HepG2 (cell line): ENCODE results near the gene CSNK1G1. TPM values are rescaled to one million over a fixed set of nuclear protein-coding genes. Genes with fewer than 3 reads are reported as not detected.

Source experiments
- ARID3A ChIP-seq: IDR thresholded peaks from 2 replicates; pipeline ENCODE4 v1.6.1; 2012; ENCODE audit warnings: low read depth, low read length, improper control_type of control experiment
- BHLHE40 ChIP-seq: IDR thresholded peaks from 2 replicates; pipeline ENCODE4 v1.6.1; 2011; ENCODE audit warnings: low read length, improper control_type of control experiment
- FOXJ3 ChIP-seq: sonication (generic); formaldehyde crosslinking; IDR thresholded peaks from 2 replicates; pipeline ENCODE4 v1.4.0; 2020; ENCODE audit warnings: missing genetic modification reagents, mild to moderate bottlenecking, borderline replicate concordance
- HDAC2 ChIP-seq: sonication (generic); formaldehyde crosslinking; IDR thresholded peaks from 2 replicates; pipeline ENCODE4 v1.4.0; 2020; ENCODE audit warnings: missing genetic modification reagents
- MEIS1 ChIP-seq: sonication (generic); formaldehyde crosslinking; IDR thresholded peaks from 2 replicates; pipeline ENCODE4 v1.9.0; 2021; ENCODE audit warnings: mild to moderate bottlenecking, missing genetic modification reagents, moderate library complexity, borderline replicate concordance
- NFATC3 ChIP-seq: sonication (generic); formaldehyde crosslinking; IDR thresholded peaks from 2 replicates; pipeline ENCODE4 v1.5.1; 2020; ENCODE audit warnings: mild to moderate bottlenecking, missing genetic modification reagents
- SNAPC4 ChIP-seq: sonication (generic); formaldehyde crosslinking; IDR thresholded peaks from 2 replicates; pipeline ENCODE4 v1.4.0; 2020; ENCODE audit warnings: mild to moderate bottlenecking, missing genetic modification reagents
- SOX13 ChIP-seq, 3 experiments: fragments of 450-650 bp in 1 of 3; sonication (generic) in 1 of 3; formaldehyde crosslinking in 1 of 3; IDR thresholded peaks in 2 of 3; conservative IDR thresholded peaks in 1 of 3; 2 replicates each; pipeline versions ENCODE4 v1.5.0 to v1.6.1; 2016 to 2020; ENCODE audit warnings: antibody characterized with exemption in 1 of 3, mild to moderate bottlenecking in 1 of 3, missing compliant biosample characterization in 1 of 3, missing genetic modification reagents in 1 of 3, moderate library complexity in 1 of 3
- SOX6 ChIP-seq, 2 experiments: fragments of 450-650 bp in 1 of 2; sonication (generic) in 1 of 2; formaldehyde crosslinking in 1 of 2; IDR thresholded peaks; 2 replicates each; pipeline versions ENCODE4 v1.4.0 to v1.6.1; 2017 to 2020; ENCODE audit warnings: antibody characterized with exemption in 1 of 2, mild to moderate bottlenecking in 1 of 2, missing genetic modification reagents in 1 of 2
- STAG1 ChIP-seq: sonication (generic); formaldehyde crosslinking; IDR thresholded peaks from 2 replicates; pipeline ENCODE4 v1.4.0; 2020; ENCODE audit warnings: missing genetic modification reagents
- THAP11 ChIP-seq: IDR thresholded peaks from 2 replicates; pipeline ENCODE4 v1.6.1; 2016; ENCODE audit warnings: missing biosample characterization, missing genetic modification reagents
- ZFP90 ChIP-seq: sonication (generic); formaldehyde crosslinking; IDR thresholded peaks from 2 replicates; pipeline ENCODE4 v1.8.0; 2022; ENCODE audit warnings: missing genetic modification reagents, mild to moderate bottlenecking, inconsistent platforms, borderline replicate concordance
- ZNF335 ChIP-seq: sonication (generic); formaldehyde crosslinking; IDR thresholded peaks from 2 replicates; pipeline ENCODE4 v1.4.0; 2020; ENCODE audit warnings: missing genetic modification reagents
- ZNF503 ChIP-seq: sonication (generic); formaldehyde crosslinking; IDR thresholded peaks from 2 replicates; pipeline ENCODE4 v1.4.0; 2020; ENCODE audit warnings: missing genetic modification reagents
- ZNF563 ChIP-seq: sonication (generic); formaldehyde crosslinking; IDR thresholded peaks from 2 replicates; pipeline ENCODE4 v1.8.0; 2022; ENCODE audit warnings: mild to moderate bottlenecking, moderate library complexity, missing genetic modification reagents
- ZNF607 ChIP-seq: sonication (generic); formaldehyde crosslinking; IDR thresholded peaks from 2 replicates; pipeline ENCODE4 v1.5.1; 2020; ENCODE audit warnings: missing genetic modification reagents, mild to moderate bottlenecking, borderline replicate concordance
- ZNF616 ChIP-seq: sonication (generic); formaldehyde crosslinking; IDR thresholded peaks from 2 replicates; pipeline ENCODE4 v1.5.0; 2020; ENCODE audit warnings: low read depth, mild to moderate bottlenecking, missing genetic modification reagents
- ZNF737 ChIP-seq: sonication (generic); formaldehyde crosslinking; IDR thresholded peaks from 2 replicates; pipeline ENCODE4 v1.5.0; 2020; ENCODE audit warnings: missing genetic modification reagents, mild to moderate bottlenecking, borderline replicate concordance
- ZNF883 ChIP-seq: sonication (generic); formaldehyde crosslinking; IDR thresholded peaks from 2 replicates; pipeline ENCODE4 v1.5.1; 2020; ENCODE audit warnings: mild to moderate bottlenecking, missing genetic modification reagents; ENCODE audit errors: not compliant biosample characterization
- polyA plus RNA-seq, 8 experiments: library from polyadenylated mRNA; depleted of rRNA in 3 of 8; stranded (reverse) in 7 of 8; unstranded in 1 of 8; fragments of >200 nt; fragmentation: Illumina TruSeq in 4 of 8; extraction: Trizol in 4 of 8; gene quantifications; 2 replicates each; pipeline versions ENCODE4 v1.2.1 to v1.2.3, GENCODE V29; 2011 to 2016; ENCODE audit warnings: low read depth in 4 of 8, missing spikeins in 1 of 8, mixed read lengths in 1 of 8; ENCODE audit not compliant: insufficient read depth in 1 of 8
- total RNA-seq, 5 experiments: library from RNA; depleted of rRNA; stranded (reverse); fragments of >200 nt; fragmentation: Illumina TruSeq; extraction: Trizol; gene quantifications; 2 replicates each; pipeline ENCODE4 v1.2.3, GENCODE V29; 2016; ENCODE audit warnings: low read depth in 1 of 5

CSNK1G1 gene
- total and polyA plus RNA-seq, 2 of the 13 experiments (the other 11 are each of a cell fraction or from before 2014, with no cell fraction given), result 8.5 to 12.6 TPM

DNA sequence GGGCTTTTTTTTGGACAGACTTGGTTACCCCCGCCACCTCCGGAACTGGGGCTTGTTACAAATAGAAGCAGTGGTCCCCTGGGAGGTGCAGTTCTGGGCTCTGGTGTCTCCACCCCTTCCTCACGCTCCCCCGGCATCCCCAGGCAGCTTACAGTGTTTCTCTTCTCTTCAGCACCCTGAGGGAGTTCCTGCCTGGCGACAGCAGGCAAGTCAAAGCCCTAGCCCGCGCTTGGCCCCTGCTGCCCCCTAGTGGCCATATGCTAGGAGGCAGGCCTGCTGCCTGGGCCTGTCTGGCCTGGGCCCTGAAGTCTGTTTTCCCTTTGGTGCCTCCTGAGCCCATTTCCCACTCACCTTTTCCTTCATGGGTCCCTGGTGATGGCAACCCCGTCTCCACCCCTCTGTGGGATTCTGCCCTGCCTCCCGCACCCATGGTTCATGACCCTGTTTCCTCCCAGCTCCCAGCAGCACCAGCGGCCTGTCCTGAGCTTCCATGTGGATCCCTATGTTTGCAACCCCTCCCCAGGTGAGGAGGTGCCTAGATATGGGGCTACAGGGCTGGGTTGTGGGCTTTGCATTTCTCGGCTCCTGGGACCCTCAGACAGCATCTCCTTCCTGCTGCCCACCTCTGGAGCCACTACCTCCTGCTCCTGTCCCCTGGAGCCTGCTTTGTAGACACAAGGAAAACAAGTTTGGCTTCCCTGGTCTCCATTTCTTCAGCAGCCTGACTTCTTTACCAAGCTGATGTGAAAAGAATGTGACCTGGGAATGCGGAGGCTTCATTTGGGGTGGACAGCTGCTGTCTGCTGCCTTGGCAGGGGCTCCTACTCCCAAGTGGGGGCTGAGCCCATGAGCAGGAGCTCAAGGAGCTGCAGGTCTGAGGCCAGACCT lies 202.2 kb downstream of the CSNK1G1 start (continued):
- TF ChIP-seq SOX6 (IDR thresholded peaks at IDR 0.05), result no peak
- TF ChIP-seq SOX6 (CRISPR knock-in tag; IDR thresholded peaks at IDR 0.05), result peak; percentile 44; the same call in 1 of the 2 replicates
- no peak for TF ChIP-seq NFATC3
- 0 out of 2 replicates have a peak, but pooled peaks have one; percentile 33 for TF ChIP-seq SNAPC4 (CRISPR knock-in tag)
- TF ChIP-seq STAG1 (CRISPR knock-in tag), result peak; percentile 83
- TF ChIP-seq ZNF737 (CRISPR knock-in tag), result no peak
- 0 out of 2 replicates have a peak, but pooled peaks have one; percentile 14 for TF ChIP-seq HDAC2 (CRISPR knock-in tag)
- TF ChIP-seq THAP11, result peak; percentile 65
- no peak for TF ChIP-seq MEIS1 (CRISPR knock-in tag)
- no peak for TF ChIP-seq FOXJ3 (CRISPR knock-in tag)
- no peak for TF ChIP-seq ZNF503 (CRISPR knock-in tag)
- TF ChIP-seq ZFP90 (CRISPR knock-in tag), result no peak; the same call in 1 of the 2 replicates
- TF ChIP-seq BHLHE40, result peak; percentile 34; the same call in 1 of the 2 replicates
- no peak for TF ChIP-seq SOX13 (IDR thresholded peaks at IDR 0.05)
- TF ChIP-seq SOX13 (CRISPR knock-in tag; conservative IDR thresholded peaks at IDR 0.05 in 1 of 2, IDR thresholded peaks at IDR 0.05 in 1 of 2), result no peak
- peak; percentile 63; the same call in 1 of the 2 replicates for TF ChIP-seq ZNF335 (CRISPR knock-in tag)
- TF ChIP-seq ZNF563, result peak; percentile 14; the same call in 1 of the 2 replicates
- no peak for TF ChIP-seq ARID3A
- TF ChIP-seq ZNF883 (CRISPR knock-in tag), result no peak
- TF ChIP-seq ZNF607 (CRISPR knock-in tag), result no peak
- TF ChIP-seq ZNF616 (CRISPR knock-in tag), result 0 out of 2 replicates have a peak, but pooled peaks have one; percentile 43
